Thoracic aorta (tissue), 2 donors: Measurements from ENCODE around the gene PKD1. TPM values are rescaled to one million over a fixed set of nuclear protein-coding genes. Genes with fewer than 3 reads are reported as not detected.

ENCODE experiments used
- ATAC-seq: fragments of 150-250 bp; one replicate; pipeline ENCODE4 v1.8.0; 2017; ENCODE audit warnings: low read depth; ENCODE audit not compliant: insufficient number of reproducible peaks, low FRiP score
- DNase-seq: peaks from one replicate; pipeline ENCODE4 v3.0.0-alpha.2; 2020; ENCODE audit warnings: low spot score
- H3K27ac ChIP-seq, 2 donors: fragments of 200-600 bp; sonication (generic); 1 replicate in 1 of 2; 2 replicates in 1 of 2; pipeline ENCODE4 v1.5.1; 2016; ENCODE audit warnings: mild to moderate bottlenecking in 2 of 2, moderate library complexity in 2 of 2
- H3K27me3 ChIP-seq: fragments of 200-600 bp; sonication (generic); replicated peaks from 2 replicates; pipeline ENCODE4 v1.6.0; 2016; ENCODE audit warnings: mild to moderate bottlenecking; ENCODE audit not compliant: insufficient read depth
- H3K36me3 ChIP-seq: fragments of 200-600 bp; sonication (generic); one replicate; pipeline ENCODE4 v1.5.1; 2016
- H3K4me1 ChIP-seq, 2 donors: fragments of 200-600 bp; sonication (generic); 1 replicate in 1 of 2; 2 replicates in 1 of 2; pipeline versions ENCODE4 v1.5.1 to v1.6.0; 2016; ENCODE audit warnings: low read depth in 2 of 2, mild to moderate bottlenecking in 1 of 2; ENCODE audit not compliant: control insufficient read depth in 1 of 2
- H3K4me3 ChIP-seq: fragments of 200-600 bp; sonication (generic); 2 replicates; pipeline ENCODE4 v1.5.1; 2016; ENCODE audit warnings: mild to moderate bottlenecking
- H3K9me3 ChIP-seq: fragments of 200-600 bp; sonication (generic); 2 replicates; pipeline ENCODE4 v1.5.1; 2016
- CTCF ChIP-seq: fragments of 200-600 bp; sonication (generic); IDR thresholded peaks from one replicate; pipeline ENCODE4 v1.5.1; 2019; ENCODE audit warnings: antibody characterized with exemption
- total RNA-seq, 2 donors: library from RNA; depleted of rRNA; stranded (reverse); fragments of >200 nt; gene quantifications; one replicate each; pipeline versions ENCODE4 v1.1.0 to v1.2.3, GENCODE V29; 2016

Gene PKD1
- total RNA-seq, 2 donors from 2014 or later = 838 to 1,071 TPM

DNA sequence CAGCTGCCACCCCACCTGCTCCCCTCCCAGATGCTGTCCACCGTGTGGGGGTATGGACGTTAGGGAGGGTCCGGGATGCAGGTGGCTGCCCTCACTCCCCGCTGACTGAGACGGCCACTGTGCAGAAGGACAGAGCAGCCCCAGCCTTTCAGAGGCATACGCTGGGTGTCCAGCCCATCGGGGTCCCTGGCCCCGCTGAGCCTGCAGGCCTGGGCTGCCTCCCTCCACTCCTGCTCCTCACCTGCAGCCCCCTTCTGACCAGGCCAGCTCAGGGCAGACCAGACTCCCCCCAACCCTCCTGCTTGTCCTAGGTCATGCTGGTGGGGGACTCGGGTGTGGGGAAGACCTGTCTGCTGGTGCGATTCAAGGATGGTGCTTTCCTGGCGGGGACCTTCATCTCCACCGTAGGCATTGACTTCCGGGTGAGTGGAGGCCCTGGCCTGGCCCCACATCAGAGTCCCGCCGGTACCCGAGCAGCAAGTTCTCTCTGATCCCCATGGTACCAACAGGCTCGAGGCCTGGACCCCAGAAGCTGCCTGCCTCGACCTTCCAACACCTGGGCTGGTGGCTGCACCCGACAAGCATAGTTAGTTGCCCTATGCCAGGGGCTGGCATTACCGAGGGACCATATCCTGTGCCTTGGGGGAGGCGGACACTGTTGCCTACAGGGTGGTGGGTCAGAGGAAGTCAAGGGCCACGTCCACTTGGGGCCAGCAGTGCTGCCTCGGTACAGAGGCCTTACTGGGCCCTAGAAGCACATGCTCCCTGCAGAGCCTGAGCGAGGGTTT, 14.1 kb upstream of the PKD1 start:
- Histone ChIP-seq H3K4me3 (no peak overlapping the region), H3K4me1 (peaks cover 24 to 69% of the 10 kb centered on the region in 2 donors), H3K27me3 (no peaks in the 10 kb centered on the region), H3K9me3 (no peaks in the 10 kb centered on the region), H3K27ac (no peak overlapping the region), H3K36me3 (no peaks in the 10 kb centered on the region)
- DNase-seq (no peak), ATAC-seq (no peak)
- TF ChIP-seq CTCF = no peak

GRCh38 chr16:2148714-2149629, 13.3 kb upstream of the PKD1 start:
- H3K4me1 ChIP-seq = peaks cover 19 to 60% of the 10 kb centered on the region in 2 donors
- peak overlapping the region; percentile 73 for H3K4me3 ChIP-seq
- no peak for DNase-seq
- no peak for ATAC-seq
- no peaks in the 10 kb centered on the region for H3K36me3 ChIP-seq
- H3K9me3 ChIP-seq = no peaks in the 10 kb centered on the region
- H3K27me3 ChIP-seq = no peaks in the 10 kb centered on the region
- no peak overlapping the region for H3K27ac ChIP-seq
- TF ChIP-seq CTCF = no peak

GRCh38 chr16:2147981-2148671, 12.4 kb upstream of the PKD1 start, which contains the start of gene RAB26:
Gene RAB26, plus strand, starts transcription at chr16:2148625. Its CDS starts 159 bp downstream, at chr16:2148784.
- no peak for TF ChIP-seq CTCF
- no peak for ATAC-seq

GRCh38 chr16:2147378-2147777, 11.7 kb upstream of the PKD1 start:
- H3K36me3 ChIP-seq = no peaks in the 10 kb centered on the region
- no peak overlapping the region for H3K27ac ChIP-seq
- DNase-seq = no peak
- ATAC-seq = no peak
- peaks cover 5 to 44% of the 10 kb centered on the region in 2 donors for H3K4me1 ChIP-seq
- no peak for TF ChIP-seq CTCF
- H3K9me3 ChIP-seq = no peaks in the 10 kb centered on the region
- no peak overlapping the region for H3K4me3 ChIP-seq
- no peaks in the 10 kb centered on the region for H3K27me3 ChIP-seq

More at GRCh38 chr16:2147981-2148671, 12.4 kb upstream of the PKD1 start, which contains the start of gene RAB26:
- H3K36me3 ChIP-seq = no peaks in the 10 kb centered on the region
- no peaks in the 10 kb centered on the region for H3K9me3 ChIP-seq
- H3K4me3 ChIP-seq = peak within 1 kb of the TSS; percentile 73
- H3K27me3 ChIP-seq = no peaks in the 10 kb centered on the region
- H3K27ac ChIP-seq = peak within 1 kb of the TSS; percentile 28 to 60
- DNase-seq = no peak
- H3K4me1 ChIP-seq = peaks cover 11 to 52% of the 10 kb centered on the region in 2 donors
